PC-9 (cell line): ENCODE data around the gene HS6ST1. TPM values are rescaled to one million over a fixed set of nuclear protein-coding genes. Genes with fewer than 3 reads are reported as not detected.

Experiments
- BruUV-seq: library from RNA; stranded (reverse); fragments of 400-500 nt; replicated peaks from 2 replicates; lab custom pipeline; 2021; lab: Mats Ljungman, UMichigan
- CTCF ChIA-PET: fragments of 300-600 bp; sonication (Branson Sonifier 250); formaldehyde crosslinking; loops from one replicate; lab custom pipeline; 2022; ENCODE audit warnings: antibody characterized with exemption; lab: Charles Lee
- POLR2A ChIA-PET: fragments of 300-600 bp; sonication (Branson Sonifier 250); formaldehyde crosslinking; loops from one replicate; lab custom pipeline; 2022; ENCODE audit warnings: antibody characterized with exemption; ENCODE audit not compliant: unreplicated experiment; lab: Charles Lee
- DNase-seq, 2 experiments: peaks; one replicate each; pipeline versions ENCODE4 v3.0.0 to v3.0.0-alpha.2; 2015 to 2022; ENCODE audit warnings: mixed read lengths in 1 of 2
- H2AFZ ChIP-seq: fragments of 200-600 bp; sonication (generic); 2 replicates; pipeline ENCODE4 v1.8.1; 2017; ENCODE audit warnings: antibody characterized with exemption
- H3F3A ChIP-seq: fragments of 200-600 bp; sonication (generic); 2 replicates; pipeline ENCODE4 v1.8.1; 2017; ENCODE audit warnings: antibody characterized with exemption, mild to moderate bottlenecking, low read depth; ENCODE audit not compliant: insufficient read depth
- H3K27ac ChIP-seq: fragments of 200-600 bp; sonication (generic); 2 replicates; pipeline ENCODE4 v1.6.1; 2016; ENCODE audit warnings: mixed run types
- H3K27me3 ChIP-seq: fragments of 200-600 bp; sonication (generic); 2 replicates; pipeline ENCODE4 v1.6.1; 2016; ENCODE audit warnings: low read depth, mixed run types; ENCODE audit not compliant: insufficient read depth
- H3K36me3 ChIP-seq: fragments of 200-600 bp; sonication (generic); 2 replicates; pipeline ENCODE4 v1.6.1; 2016; ENCODE audit warnings: low read depth, mixed run types
- H3K4me1 ChIP-seq: fragments of 200-600 bp; sonication (generic); replicated peaks from 2 replicates; pipeline ENCODE4 v1.6.1; 2016; ENCODE audit warnings: mixed run types; ENCODE audit not compliant: insufficient read depth
- H3K4me2 ChIP-seq: fragments of 200-600 bp; sonication (generic); 2 replicates; pipeline ENCODE4 v1.6.1; 2017; ENCODE audit warnings: mixed run types
- H3K4me3 ChIP-seq: fragments of 200-600 bp; sonication (generic); 2 replicates; pipeline ENCODE4 v1.6.1; 2016; ENCODE audit warnings: mixed run types
- H3K79me2 ChIP-seq: fragments of 200-600 bp; sonication (generic); 2 replicates; pipeline ENCODE4 v1.6.1; 2017; ENCODE audit warnings: low read depth, mixed run types
- H3K9me2 ChIP-seq: fragments of 200-600 bp; sonication (generic); 2 replicates; pipeline ENCODE4 v1.8.1; 2017; ENCODE audit warnings: mild to moderate bottlenecking; ENCODE audit not compliant: insufficient read depth
- H3K9me3 ChIP-seq: fragments of 200-600 bp; sonication (generic); 2 replicates; pipeline ENCODE4 v1.8.1; 2016; ENCODE audit warnings: low read depth; ENCODE audit not compliant: insufficient read depth
- H4K20me1 ChIP-seq: fragments of 200-600 bp; sonication (generic); 2 replicates; pipeline ENCODE4 v1.8.1; 2017; ENCODE audit not compliant: insufficient read depth
- EZH2 ChIP-seq: fragments of 200-600 bp; sonication (generic); IDR thresholded peaks from 2 replicates; pipeline ENCODE4 v1.8.0; 2017; ENCODE audit warnings: antibody characterized with exemption, low read depth
- intact Hi-C: fragments of 100-400 bp; cut with micrococcal nuclease; formaldehyde crosslinking; loops from one replicate; pipeline ENCODE4 v1.10.0; 2022; ENCODE audit not compliant: unreplicated experiment
- total RNA-seq: library from RNA; stranded (reverse); gene quantifications from 2 replicates; pipeline ENCODE4 v1.2.3, GENCODE V29; 2021
- TF ChIP-seq, protein P1 (sequence below): fragments of 200-600 bp; sonication (generic); conservative IDR thresholded peaks from 2 replicates; pipeline ENCODE4 v1.6.1; 2017; ENCODE audit warnings: mixed run types, antibody characterized with exemption, mild to moderate bottlenecking, moderate library complexity

Gene HS6ST1
- total RNA-seq, 1 experiment from 2014 or later, result 20.2 TPM

DNA sequence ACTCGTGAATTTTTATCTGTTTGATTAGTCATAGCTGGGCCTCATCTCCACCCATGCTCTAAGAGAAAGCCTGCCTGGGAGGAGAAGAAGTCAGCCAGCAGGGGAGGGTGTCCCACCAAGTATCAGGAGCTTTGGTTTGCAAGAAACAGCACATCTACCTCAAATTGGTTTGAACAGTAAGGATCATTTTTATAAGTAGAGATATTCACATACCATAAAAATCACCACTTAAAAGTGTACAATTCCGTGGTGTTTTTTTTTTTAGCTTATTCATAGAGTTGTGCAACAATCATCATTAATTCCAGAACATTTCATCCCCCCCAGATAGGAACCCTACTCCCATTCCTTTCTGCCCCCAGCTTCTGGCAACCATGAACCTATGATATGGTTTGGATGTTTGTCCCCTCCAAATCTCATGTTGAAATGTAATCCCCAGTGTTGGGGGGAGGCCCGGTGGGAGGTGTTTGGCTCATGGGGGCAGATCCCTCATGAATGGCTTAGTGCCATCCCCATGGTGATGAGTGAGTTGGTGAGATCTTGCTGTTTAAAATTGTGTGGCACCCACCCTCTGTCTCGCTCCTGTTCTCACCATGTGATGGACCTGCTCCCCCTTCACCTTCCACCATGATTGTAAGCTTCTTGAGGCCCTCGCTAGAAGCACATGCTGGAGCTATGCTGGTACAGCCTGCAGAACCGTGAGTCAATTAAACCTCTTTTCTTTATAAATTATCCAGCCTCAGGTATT, 36.2 kb upstream of the HS6ST1 start:
- Histone ChIP-seq H3K36me3 (no peaks in the 10 kb centered on the region), H3K4me3 (no peak overlapping the region), H3K4me2 (no peak overlapping the region), H3K27ac (no peak overlapping the region), H3F3A (no peaks in the 10 kb centered on the region), H3K9me3 (no peaks in the 10 kb centered on the region), H3K27me3 (no peaks in the 10 kb centered on the region), H3K79me2 (no peaks in the 10 kb centered on the region), H3K4me1 (no peaks in the 10 kb centered on the region), H2AFZ (no peak overlapping the region), H3K9me2 (no peaks in the 10 kb centered on the region), H4K20me1 (no peaks in the 10 kb centered on the region)
- intact Hi-C loops, result no loop called here
- BruUV-seq, result no TSS peak
- POLR2A ChIA-PET, result no interaction called here
- TF ChIP-seq EZH2, result no peak
- TF ChIP-seq, protein P1, sequence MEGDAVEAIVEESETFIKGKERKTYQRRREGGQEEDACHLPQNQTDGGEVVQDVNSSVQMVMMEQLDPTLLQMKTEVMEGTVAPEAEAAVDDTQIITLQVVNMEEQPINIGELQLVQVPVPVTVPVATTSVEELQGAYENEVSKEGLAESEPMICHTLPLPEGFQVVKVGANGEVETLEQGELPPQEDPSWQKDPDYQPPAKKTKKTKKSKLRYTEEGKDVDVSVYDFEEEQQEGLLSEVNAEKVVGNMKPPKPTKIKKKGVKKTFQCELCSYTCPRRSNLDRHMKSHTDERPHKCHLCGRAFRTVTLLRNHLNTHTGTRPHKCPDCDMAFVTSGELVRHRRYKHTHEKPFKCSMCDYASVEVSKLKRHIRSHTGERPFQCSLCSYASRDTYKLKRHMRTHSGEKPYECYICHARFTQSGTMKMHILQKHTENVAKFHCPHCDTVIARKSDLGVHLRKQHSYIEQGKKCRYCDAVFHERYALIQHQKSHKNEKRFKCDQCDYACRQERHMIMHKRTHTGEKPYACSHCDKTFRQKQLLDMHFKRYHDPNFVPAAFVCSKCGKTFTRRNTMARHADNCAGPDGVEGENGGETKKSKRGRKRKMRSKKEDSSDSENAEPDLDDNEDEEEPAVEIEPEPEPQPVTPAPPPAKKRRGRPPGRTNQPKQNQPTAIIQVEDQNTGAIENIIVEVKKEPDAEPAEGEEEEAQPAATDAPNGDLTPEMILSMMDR, result no peak
- no peak for DNase-seq
- CTCF ChIA-PET, result no interaction called here

DNA sequence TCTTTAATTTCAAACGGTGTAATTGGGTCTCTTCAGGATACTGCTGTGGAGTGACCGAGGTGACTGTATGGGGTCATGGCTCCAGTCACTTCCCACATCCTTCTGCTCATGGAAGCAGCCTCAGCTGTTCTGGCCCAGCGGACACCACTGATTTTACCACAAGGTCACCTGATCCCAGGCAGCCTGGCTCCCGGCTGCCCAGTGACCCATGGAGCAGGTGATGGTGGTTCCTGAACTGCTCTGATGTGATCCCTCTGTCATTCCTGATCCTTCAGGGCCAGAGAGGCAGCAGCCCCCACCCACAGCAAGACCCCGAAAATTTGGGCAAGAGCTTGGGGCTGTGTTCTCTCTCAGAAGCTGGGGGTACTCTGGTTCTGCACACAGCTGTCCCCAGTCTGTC, 35.5 kb upstream of the HS6ST1 start:
- Histone ChIP-seq H3K27ac (no peak overlapping the region), H2AFZ (no peak overlapping the region), H3K27me3 (no peaks in the 10 kb centered on the region), H3K36me3 (no peaks in the 10 kb centered on the region), H3K4me2 (no peak overlapping the region), H3K79me2 (no peaks in the 10 kb centered on the region), H3K9me2 (no peaks in the 10 kb centered on the region), H3K9me3 (no peaks in the 10 kb centered on the region), H3K4me1 (no peaks in the 10 kb centered on the region), H3F3A (no peaks in the 10 kb centered on the region), H4K20me1 (no peaks in the 10 kb centered on the region), H3K4me3 (no peak overlapping the region)
- DNase-seq, result no peak
- BruUV-seq, result no TSS peak
- POLR2A ChIA-PET, result no interaction called here
- intact Hi-C loops, result no loop called here
- CTCF ChIA-PET, result no interaction called here
- TF ChIP-seq, protein P1, result no peak
- TF ChIP-seq EZH2, result no peak

DNA sequence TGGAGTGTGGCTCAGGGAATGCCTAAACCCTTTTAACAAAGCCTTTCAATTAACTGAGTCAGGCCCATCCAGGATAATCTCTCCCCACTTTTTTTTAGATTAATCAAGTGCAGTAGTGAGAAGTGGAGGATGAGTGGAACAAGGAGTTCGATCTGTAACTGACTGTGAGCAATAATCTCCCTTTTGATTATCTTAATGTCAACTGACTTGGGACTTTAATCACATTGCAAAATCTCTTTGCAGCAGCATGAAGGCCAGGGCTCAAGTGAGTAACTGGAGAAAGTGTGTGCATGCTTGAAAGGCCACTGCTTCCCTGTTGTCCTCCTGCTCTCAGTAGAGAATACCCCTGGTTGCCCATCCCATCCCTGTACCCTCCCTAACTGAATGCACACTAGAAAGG, 32.1 kb upstream of the HS6ST1 start:
- no TSS peak for BruUV-seq
- Histone ChIP-seq H3K79me2 (no peaks in the 10 kb centered on the region), H3K36me3 (no peaks in the 10 kb centered on the region), H3K9me3 (no peaks in the 10 kb centered on the region), H3F3A (no peaks in the 10 kb centered on the region), H3K9me2 (no peaks in the 10 kb centered on the region), H3K27ac (no peak overlapping the region), H2AFZ (no peak overlapping the region), H4K20me1 (no peaks in the 10 kb centered on the region), H3K27me3 (no peaks in the 10 kb centered on the region), H3K4me3 (no peak overlapping the region), H3K4me1 (no peaks in the 10 kb centered on the region), H3K4me2 (no peak overlapping the region)
- no peak for DNase-seq
- intact Hi-C loops, result no loop called here
- TF ChIP-seq EZH2, result no peak
- TF ChIP-seq, protein P1, result no peak
- POLR2A ChIA-PET, result no interaction called here
- CTCF ChIA-PET, result no interaction called here
